B cell (primary cell): ENCODE results near the gene RAB8B.

Source experiments
- CTCF ChIP-seq: fragments of 200-600 bp; IDR thresholded peaks from one replicate; pipeline ENCODE4 v1.8.0; 2022; ENCODE audit warnings: antibody characterized with exemption, mild to moderate bottlenecking
- EZH2 ChIP-seq: IDR thresholded peaks from 2 replicates; pipeline ENCODE4 v1.6.1; 2012; ENCODE audit warnings: borderline replicate concordance, low read depth, mild to moderate bottlenecking, moderate library complexity, low read length; ENCODE audit not compliant: insufficient read depth, poor library complexity, severe bottlenecking

GRCh38 chr15:63218100-63218808, 28.8 kb downstream of the RAB8B start:
- TF ChIP-seq EZH2 (no peak), CTCF (no peak)
